ENCODE results near the gene NEURL4.
A peak's percentile ranks its signal among the peaks of the same experiment; 100 is the strongest.
"Not testable (repeated sequence)": the region's sequence is repeated elsewhere in the genome, so short reads cannot be mapped to it uniquely, and the experiment has no call there.

The NEURL4 gene

DNA sequence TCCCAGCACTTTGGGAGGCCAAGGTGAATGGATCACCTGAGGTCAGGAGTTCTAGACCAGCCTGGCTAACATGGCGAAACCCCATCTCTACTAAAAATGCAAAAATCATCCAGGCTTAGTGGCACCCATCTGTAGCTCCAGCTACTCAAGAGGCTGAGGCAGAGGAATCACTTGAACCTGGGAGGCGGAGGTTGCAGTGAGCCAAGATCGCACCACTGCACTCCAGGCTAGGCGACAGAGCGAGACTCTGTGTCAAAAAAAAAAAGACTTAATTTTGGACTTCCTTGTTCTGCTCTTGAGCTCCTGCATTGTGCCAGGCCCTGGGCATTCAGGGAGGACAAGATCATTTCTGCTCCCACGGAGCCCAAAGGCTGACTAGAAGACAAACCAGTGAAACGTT, 8.5 kb upstream of the NEURL4 start:
- not testable (repeated sequence) for ATAC-seq (replicated peaks); H3K27me3 Mint-ChIP-seq; H3K9me3 Mint-ChIP-seq; DNase-seq
- Mint-ChIP-seq H3K27ac (peak overlapping the region; percentile 91 to 94), H3K4me3 (peak overlapping the region; percentile 96 to 97), H3K36me3 (ENCODE audit: insufficient read depth) (peaks cover 49% of the 10 kb centered on the region), H3K4me1 (ENCODE audit: low read depth in 2 of 2) (peaks cover 31 to 42% of the 10 kb centered on the region in 2 donors)

DNA sequence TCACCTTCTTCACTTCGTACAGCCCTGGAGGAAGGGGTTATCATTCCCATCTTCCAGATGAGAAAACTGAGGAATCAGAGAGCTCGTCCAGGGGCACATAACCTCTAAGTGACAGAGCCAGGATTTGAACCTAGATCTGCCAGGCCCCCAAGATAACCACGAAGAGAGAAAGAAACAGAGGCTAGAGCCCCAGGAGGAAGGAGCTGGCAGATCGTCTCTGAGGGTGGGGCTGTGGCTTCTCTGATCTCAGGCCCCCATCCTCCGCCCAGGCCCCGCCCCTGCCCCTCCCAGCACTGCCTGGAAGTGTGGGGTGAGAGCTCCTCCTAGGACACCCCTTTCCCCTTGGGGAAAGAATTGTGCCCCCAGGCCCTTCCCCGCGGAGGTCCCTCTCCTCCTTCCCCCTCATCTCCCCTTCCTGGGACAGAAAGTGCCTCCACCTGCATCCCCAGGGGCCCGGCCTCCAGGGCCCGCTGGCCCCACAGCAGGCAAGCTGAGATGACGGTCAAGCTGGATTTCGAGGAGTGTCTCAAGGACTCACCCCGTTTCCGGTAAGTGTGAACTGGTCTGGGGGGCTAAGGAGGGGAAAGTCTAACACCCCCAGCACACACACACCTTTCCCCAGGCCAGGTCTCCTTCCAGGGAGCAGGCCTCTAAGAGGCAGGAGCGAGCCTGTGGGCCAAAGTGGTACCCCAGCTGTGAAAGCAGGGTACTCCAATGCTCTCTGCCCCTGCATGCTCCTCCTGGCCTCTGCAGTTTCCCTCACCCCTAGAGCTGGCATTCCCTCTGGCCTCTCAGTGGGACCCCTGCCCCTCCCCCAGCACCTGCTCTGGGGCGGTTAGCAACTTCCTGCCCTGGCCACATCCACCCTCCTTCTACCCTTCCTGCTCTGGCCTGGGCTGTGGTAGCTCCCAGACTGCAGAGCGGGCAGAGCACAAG, 7.4 kb upstream of the NEURL4 start, which contains the start of gene ACAP1:
Gene ACAP1 (plus strand): TSS at position 290 of the 936 bp plus-strand sequence. CDS start 206 bp downstream, at position 496.
- H3K4me1 Mint-ChIP-seq (ENCODE audit: low read depth in 2 of 2): peaks cover 30 to 44% of the 10 kb centered on the region in 2 donors
- H3K27me3 Mint-ChIP-seq: no peaks in the 10 kb centered on the region
- no peaks in the 10 kb centered on the region for H3K9me3 Mint-ChIP-seq
- ATAC-seq (replicated peaks) (peak; percentile 94), DNase-seq (peak; percentile 67 to 74 (median 68))
- peaks cover 43% of the 10 kb centered on the region for H3K36me3 Mint-ChIP-seq (ENCODE audit: insufficient read depth)
- H3K4me3 Mint-ChIP-seq: peak within 1 kb of the TSS; percentile 96 to 97
- peak within 1 kb of the TSS; percentile 91 to 94 for H3K27ac Mint-ChIP-seq

DNA sequence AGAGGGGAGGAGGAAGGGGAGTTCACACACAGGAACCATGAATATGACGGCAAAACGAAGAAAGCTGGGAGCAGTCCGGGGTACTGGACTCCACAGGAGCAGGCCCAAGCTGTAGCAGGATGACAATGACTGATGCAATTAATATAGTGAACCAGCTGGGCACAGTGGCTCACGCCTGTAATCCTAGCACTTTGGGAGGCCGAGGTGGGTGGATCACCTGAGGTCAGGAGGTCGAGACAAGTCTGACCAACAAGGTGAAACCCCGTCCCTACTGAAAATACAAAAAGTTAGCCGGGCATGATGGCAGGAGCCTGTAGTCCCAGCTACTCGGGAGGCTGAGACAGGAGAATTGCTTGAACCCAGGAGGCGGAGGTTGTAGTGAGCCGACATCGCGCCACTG, 6.6 kb upstream of the NEURL4 start:
- not testable (repeated sequence) for ATAC-seq (replicated peaks); H3K9me3 Mint-ChIP-seq; DNase-seq; H3K27me3 Mint-ChIP-seq
- Mint-ChIP-seq H3K4me3 (peak overlapping the region; percentile 96 to 97), H3K36me3 (ENCODE audit: insufficient read depth) (peaks cover 37% of the 10 kb centered on the region), H3K27ac (peak overlapping the region; percentile 91 to 94), H3K4me1 (ENCODE audit: low read depth in 2 of 2) (peaks cover 27 to 42% of the 10 kb centered on the region in 2 donors)

DNA sequence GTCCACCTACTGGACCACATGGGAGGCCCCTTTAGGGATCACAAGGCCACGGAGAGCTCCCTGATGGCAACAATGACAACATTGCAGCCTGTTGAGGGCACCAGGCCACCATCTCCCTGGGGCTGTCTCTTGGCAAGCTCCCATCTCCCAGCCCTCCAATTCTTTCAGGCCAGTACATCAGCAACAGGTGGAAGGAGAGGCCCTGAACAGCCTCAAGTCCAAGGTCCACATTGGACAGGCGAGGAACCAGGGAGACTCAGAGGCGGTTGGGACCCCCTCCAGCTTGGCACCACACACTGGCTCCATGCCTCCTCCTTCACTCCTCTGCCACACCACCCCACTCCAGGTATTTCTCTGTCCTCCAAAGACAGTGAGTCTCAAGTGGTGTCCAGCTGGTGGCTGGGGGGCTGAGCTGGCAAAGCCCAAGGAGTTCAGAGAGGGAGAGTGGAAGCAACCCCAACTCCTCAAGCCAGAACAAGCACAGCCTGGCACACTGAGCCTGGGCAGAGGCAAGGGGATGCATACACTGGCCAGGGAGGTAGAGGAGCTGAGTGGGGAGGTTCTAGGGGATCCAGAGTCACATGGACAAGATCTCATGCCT, 5.9 kb upstream of the NEURL4 start:
- peak overlapping the region; percentile 91 to 94 for H3K27ac Mint-ChIP-seq
- no peaks in the 10 kb centered on the region for H3K27me3 Mint-ChIP-seq
- peaks cover 29 to 46% of the 10 kb centered on the region in 2 donors for H3K4me1 Mint-ChIP-seq (ENCODE audit: low read depth in 2 of 2)
- DNase-seq (no peak), ATAC-seq (replicated peaks) (no peak)
- peaks cover 30% of the 10 kb centered on the region for H3K36me3 Mint-ChIP-seq (ENCODE audit: insufficient read depth)
- H3K4me3 Mint-ChIP-seq: peak overlapping the region; percentile 96 to 97
- no peaks in the 10 kb centered on the region for H3K9me3 Mint-ChIP-seq

DNA sequence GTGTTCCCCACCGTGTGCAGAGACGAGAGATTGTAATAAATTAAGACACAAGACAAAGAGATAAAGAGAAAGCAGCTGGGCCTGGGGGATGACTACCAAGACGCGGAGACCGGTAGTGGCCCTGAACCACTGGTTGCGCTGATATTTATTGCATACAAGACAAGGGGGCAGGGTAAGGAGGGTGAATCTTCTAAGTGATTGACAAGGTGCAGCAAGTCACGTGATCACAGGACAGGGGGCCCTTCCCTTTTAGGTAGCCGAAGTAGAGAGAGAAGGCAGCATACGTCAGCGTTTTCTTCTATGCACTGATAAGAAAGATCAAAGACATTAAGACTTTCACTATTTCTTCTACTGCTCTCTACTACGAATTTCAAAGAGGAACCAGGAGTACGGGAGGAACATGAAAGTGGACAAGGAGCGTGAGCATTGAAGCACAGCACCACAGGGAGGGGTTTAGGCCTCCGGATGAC, 3.5 kb upstream of the NEURL4 start:
- Mint-ChIP-seq H3K4me1 (ENCODE audit: low read depth in 2 of 2) (peaks cover 39 to 53% of the 10 kb centered on the region in 2 donors), H3K36me3 (ENCODE audit: insufficient read depth) (peaks cover 27% of the 10 kb centered on the region), H3K27ac (peak overlapping the region in 1 of 2 donors; percentile 58), H3K4me3 (peak overlapping the region in 1 of 2 donors; percentile 38)
- not testable (repeated sequence) for H3K9me3 Mint-ChIP-seq; ATAC-seq (replicated peaks); DNase-seq; H3K27me3 Mint-ChIP-seq

DNA sequence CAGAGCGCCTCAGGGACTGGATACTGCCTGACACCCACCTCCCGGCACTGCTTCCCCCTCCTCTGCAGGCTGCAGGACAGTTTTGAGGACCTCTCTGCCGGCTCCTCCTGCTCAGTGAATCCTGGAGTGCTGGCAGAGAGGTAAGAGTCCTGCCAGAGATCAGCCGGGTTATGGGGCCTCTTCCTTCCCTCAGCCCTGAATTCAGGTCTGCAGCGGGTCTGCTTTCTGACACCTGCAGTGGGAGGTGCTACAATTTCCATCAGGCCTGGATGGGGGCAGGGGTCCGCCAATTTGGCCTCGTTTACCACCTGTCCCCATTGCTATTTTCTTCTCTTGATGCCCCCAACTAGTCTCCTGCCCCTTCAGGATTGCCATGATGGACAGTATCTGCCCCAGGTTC, 3.0 kb upstream of the NEURL4 start:
- Mint-ChIP-seq H3K4me1 (ENCODE audit: low read depth in 2 of 2) (peaks cover 37 to 47% of the 10 kb centered on the region in 2 donors), H3K27me3 (no peaks in the 10 kb centered on the region), H3K27ac (peak overlapping the region in 1 of 2 donors; percentile 58), H3K4me3 (peak overlapping the region; percentile 12 to 38), H3K9me3 (no peaks in the 10 kb centered on the region), H3K36me3 (ENCODE audit: insufficient read depth) (peaks cover 23% of the 10 kb centered on the region)
- ATAC-seq (replicated peaks) (no peak), DNase-seq (no peak)

DNA sequence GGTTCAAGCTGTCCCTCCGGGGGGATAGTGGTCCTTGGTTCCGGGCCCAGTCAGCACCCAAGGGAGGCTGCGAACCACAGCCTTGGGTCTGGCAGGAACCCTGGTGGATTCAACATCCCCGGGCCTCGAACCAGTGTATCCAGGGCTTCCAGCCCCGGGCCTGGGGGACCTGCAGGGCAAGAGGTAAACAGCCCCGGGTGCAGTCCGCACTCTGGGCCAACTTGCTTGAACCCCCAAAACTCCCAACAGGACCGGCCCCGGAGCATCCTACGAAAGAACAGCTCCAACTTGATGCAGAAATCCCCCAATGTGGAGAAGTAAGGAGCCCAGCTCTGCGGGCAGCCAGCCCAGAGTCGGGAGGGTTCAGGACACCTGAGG, 1.5 kb upstream of the NEURL4 start:
- peaks cover 28 to 38% of the 10 kb centered on the region in 2 donors for H3K4me1 Mint-ChIP-seq (ENCODE audit: low read depth in 2 of 2)

DNA sequence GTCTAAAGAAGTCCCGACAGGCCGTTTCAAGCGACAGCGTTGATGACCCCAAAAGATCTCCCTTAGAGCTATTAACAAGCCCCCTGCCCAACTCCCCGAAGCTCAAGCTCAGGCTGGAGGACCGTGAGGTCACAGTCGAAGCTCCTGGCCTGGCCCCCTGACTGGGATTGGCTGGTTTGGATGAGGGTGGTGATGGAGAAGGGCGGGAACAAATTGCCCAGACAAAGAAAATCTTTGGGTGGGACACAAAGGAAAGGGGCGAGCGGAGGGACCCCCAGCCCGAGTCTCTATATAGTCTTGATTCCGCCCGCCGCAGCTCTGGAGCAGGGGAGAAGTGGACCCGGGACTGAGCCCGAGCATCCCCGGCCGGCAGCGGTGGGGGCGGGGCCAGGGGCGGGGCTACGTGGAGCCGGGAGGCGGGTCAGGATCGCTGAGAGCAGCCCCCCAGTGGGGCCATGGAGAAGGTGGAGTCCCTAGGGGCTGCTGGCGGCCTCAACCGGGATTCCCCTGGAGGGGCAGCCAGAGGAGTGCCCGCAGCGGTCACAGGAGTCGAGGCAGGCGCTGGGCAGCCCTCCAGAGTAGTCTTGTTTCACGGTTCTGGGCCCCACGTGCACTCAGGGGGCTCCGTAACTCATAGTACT, 982 bp upstream of the NEURL4 start:
- Mint-ChIP-seq H3K27me3 (no peaks in the 10 kb centered on the region), H3K9me3 (no peaks in the 10 kb centered on the region), H3K27ac (peak overlapping the region; percentile 92 to 97), H3K4me3 (peak overlapping the region; percentile 92 to 95), H3K4me1 (ENCODE audit: low read depth in 2 of 2) (peaks cover 23 to 33% of the 10 kb centered on the region in 2 donors), H3K36me3 (ENCODE audit: insufficient read depth) (peaks cover 18% of the 10 kb centered on the region)
- ATAC-seq (replicated peaks): peak; percentile 61
- DNase-seq: peak in 2 of 3 experiments; percentile 61 to 70

More for the DNA sequence above, 1.5 kb upstream of the NEURL4 start:
- Mint-ChIP-seq H3K9me3 (no peaks in the 10 kb centered on the region), H3K4me3 (peak overlapping the region; percentile 92 to 95), H3K36me3 (ENCODE audit: insufficient read depth) (peaks cover 22% of the 10 kb centered on the region), H3K27ac (peak overlapping the region in 1 of 2 donors; percentile 97), H3K27me3 (no peaks in the 10 kb centered on the region)
- ATAC-seq (replicated peaks) (no peak), DNase-seq (no peak)

DNA sequence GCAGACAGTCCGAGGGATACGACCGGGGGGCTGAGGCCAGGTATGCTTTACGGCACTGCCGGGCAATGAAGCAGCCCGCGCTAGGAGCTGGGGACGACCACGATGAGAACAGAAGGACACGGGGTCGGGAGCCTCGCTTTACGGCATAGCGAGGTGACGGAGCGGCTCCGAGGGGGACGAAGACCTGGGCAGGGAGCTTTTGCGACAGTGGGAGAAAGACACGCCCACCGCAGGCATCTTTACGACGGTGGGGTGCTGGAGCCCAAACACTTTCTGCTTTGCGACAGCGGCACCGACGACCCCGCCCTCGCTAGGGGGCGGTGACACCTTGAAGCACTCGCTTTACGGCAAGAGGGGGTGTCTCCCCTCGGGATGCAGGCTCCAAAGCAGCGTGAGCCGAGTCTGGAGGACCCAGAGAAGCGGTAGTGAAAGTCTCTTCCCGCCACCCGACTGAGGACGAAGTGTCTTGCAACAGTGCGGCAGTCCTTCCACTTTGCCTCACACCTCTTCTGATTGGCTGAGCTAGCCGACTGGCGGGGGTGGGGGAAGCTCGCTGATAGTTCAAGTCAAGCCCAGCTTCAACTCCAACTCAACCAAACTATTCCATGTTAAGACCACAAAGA, 350 bp upstream of the NEURL4 start:
- H3K27me3 Mint-ChIP-seq: no peaks in the 10 kb centered on the region
- DNase-seq: peak; percentile 92 to 94 (median 93)
- H3K27ac Mint-ChIP-seq: peak overlapping the region; percentile 92 to 97
- H3K9me3 Mint-ChIP-seq: no peaks in the 10 kb centered on the region
- peaks cover 23 to 30% of the 10 kb centered on the region in 2 donors for H3K4me1 Mint-ChIP-seq (ENCODE audit: low read depth in 2 of 2)
- H3K36me3 Mint-ChIP-seq (ENCODE audit: insufficient read depth): peaks cover 18% of the 10 kb centered on the region
- ATAC-seq (replicated peaks): peak; percentile 70
- H3K4me3 Mint-ChIP-seq: peak overlapping the region; percentile 92 to 95

DNA sequence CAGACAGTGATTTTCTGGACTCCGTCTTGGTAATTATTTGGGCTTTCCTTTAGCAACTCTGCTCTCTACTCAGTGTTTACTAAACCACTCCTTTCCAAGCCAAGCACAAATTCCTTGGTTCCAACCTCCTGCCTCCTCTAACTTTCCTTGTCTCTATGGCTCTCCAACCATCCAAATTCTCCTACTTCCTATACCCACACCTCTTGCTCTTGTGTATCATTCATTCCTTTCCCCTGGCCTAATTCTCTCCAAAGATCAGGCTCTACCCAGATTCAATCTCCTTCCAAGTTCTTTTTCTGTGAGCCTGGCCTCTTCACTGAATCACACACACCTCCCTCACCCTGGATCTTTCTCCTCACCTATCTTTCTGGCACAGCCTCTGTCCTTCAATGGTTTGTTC, 1.1 kb downstream of the NEURL4 start:
- H3K4me1 Mint-ChIP-seq (ENCODE audit: low read depth in 2 of 2): peaks cover 28 to 31% of the 10 kb centered on the region in 2 donors
- H3K9me3 Mint-ChIP-seq: no peaks in the 10 kb centered on the region
- H3K27ac Mint-ChIP-seq: peak overlapping the region in 1 of 2 donors; percentile 92
- ATAC-seq (replicated peaks) (no peak), DNase-seq (no peak)
- H3K4me3 Mint-ChIP-seq: peak overlapping the region; percentile 92 to 95
- peaks cover 18% of the 10 kb centered on the region for H3K36me3 Mint-ChIP-seq (ENCODE audit: insufficient read depth)
- H3K27me3 Mint-ChIP-seq: no peaks in the 10 kb centered on the region

DNA sequence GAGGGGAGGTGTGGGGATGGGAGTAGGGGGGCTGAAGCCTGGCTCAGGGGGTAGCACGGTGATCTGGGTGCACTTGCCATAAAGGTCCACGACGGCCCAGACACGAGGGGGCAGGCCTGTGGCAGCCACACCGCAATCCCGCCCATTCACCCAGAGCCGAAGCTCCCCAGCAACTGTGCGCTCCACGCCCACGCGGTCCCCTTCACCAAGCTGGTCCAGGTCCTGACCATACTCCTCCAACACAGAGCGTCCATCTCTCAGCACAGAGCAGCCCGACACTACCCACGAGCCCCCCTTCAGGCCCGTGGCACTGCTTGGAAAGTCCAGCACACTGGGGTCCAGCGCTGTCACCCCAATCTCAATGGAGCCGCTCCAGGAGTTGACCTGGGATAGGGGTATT, 1.6 kb downstream of the NEURL4 start:
- Mint-ChIP-seq H3K36me3 (ENCODE audit: insufficient read depth) (peaks cover 18% of the 10 kb centered on the region), H3K4me3 (no peak overlapping the region)

DNA sequence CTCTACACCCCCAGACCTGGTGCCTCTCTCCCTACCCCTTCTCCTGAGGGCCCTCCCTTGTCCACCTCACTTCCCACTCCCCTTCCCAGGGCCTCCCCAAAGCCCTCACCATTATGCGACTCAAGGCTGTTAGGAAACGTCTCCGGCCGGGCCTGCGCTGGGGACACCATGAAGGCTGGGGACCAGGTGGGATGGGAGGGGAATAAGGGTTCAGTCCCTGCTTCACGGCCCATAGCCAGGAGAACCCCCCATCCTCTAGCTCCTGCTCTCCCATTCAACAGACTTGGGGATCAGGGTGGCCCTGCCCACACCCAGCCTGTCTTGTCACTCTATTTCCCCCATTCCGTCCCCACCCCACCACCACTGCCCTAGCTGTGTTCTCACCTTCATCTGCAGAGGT, 2.1 kb downstream of the NEURL4 start:
- ATAC-seq (replicated peaks) (no peak), DNase-seq (no peak)
- no peaks in the 10 kb centered on the region for H3K27me3 Mint-ChIP-seq
- H3K27ac Mint-ChIP-seq: peak overlapping the region in 1 of 2 donors; percentile 10
- H3K4me1 Mint-ChIP-seq (ENCODE audit: low read depth in 2 of 2): peaks cover 26 to 28% of the 10 kb centered on the region in 2 donors
- H3K9me3 Mint-ChIP-seq: no peaks in the 10 kb centered on the region
- H3K36me3 Mint-ChIP-seq (ENCODE audit: insufficient read depth): peaks cover 16% of the 10 kb centered on the region
- H3K4me3 Mint-ChIP-seq: no peak overlapping the region

More for the DNA sequence above, 1.6 kb downstream of the NEURL4 start:
- ATAC-seq (replicated peaks) (no peak), DNase-seq (no peak)
- peaks cover 28% of the 10 kb centered on the region in 2 donors for H3K4me1 Mint-ChIP-seq (ENCODE audit: low read depth in 2 of 2)
- H3K27ac Mint-ChIP-seq: peak overlapping the region in 1 of 2 donors; percentile 92
- no peaks in the 10 kb centered on the region for H3K27me3 Mint-ChIP-seq
- H3K9me3 Mint-ChIP-seq: no peaks in the 10 kb centered on the region
